H1 (cell line): ENCODE data around the gene DCBLD2. TPM values are rescaled to one million over a fixed set of nuclear protein-coding genes. Genes with fewer than 3 reads are reported as not detected.

Experiments
- EGR1 ChIP-seq: IDR thresholded peaks from 2 replicates; pipeline ENCODE4 v1.6.1; 2011; ENCODE audit warnings: low read depth, low read length, borderline replicate concordance
- TBP ChIP-seq: IDR thresholded peaks from 2 replicates; pipeline ENCODE4 v1.6.1; 2011; ENCODE audit warnings: low read depth, low read length, improper control_type of control experiment
- polyA plus RNA-seq, 7 experiments: library from polyadenylated mRNA; depleted of rRNA in 3 of 7; stranded (reverse) in 5 of 7; unstranded in 2 of 7; fragments of >200 nt in 5 of 7; fragments of 200-250 nt in 2 of 7; gene quantifications; 1 replicate in 5 of 7; 2 replicates in 1 of 7; 4 replicates in 1 of 7; pipeline versions ENCODE4 v1.2.1 to v1.2.3, GENCODE V29; 2011 to 2013; ENCODE audit warnings: missing spikeins in 2 of 7, mixed read lengths in 2 of 7
- total RNA-seq: library from RNA; stranded (reverse); fragmentation: NEBNext Ultra II Directional; extraction: Animal tissue kit (Norgen Biotek cat#: 25700); gene quantifications from 2 replicates; pipeline ENCODE4 v1.2.1, GENCODE V29; 2021

Gene DCBLD2
- total and polyA plus RNA-seq, 2 of the 8 experiments (the other 6 are each of a cell fraction or from before 2014, with no cell fraction given) = 19.6 to 63.8 TPM

- TF ChIP-seq TBP (no peak), EGR1 (no peak)
Observed at GRCh38 chr3:98776140-98776493, 125.4 kb downstream of the DCBLD2 start (continued).
